Daoy (cell line): ENCODE results near the gene SLC22A2. TPM values are rescaled to one million over a fixed set of nuclear protein-coding genes. Genes with fewer than 3 reads are reported as not detected.

Experiments used
- DNase-seq: peaks from one replicate; pipeline ENCODE4 v3.0.0-alpha.2; 2015; ENCODE audit warnings: low read depth
- total RNA-seq: library from RNA; depleted of rRNA; stranded (reverse); fragments of >200 nt; shearing (Covaris generic); gene quantifications from 2 replicates; pipeline ENCODE4 v1.2.3, GENCODE V29; 2014

The SLC22A2 gene
- total RNA-seq, 1 experiment from 2014 or later = 1.1 TPM

DNA sequence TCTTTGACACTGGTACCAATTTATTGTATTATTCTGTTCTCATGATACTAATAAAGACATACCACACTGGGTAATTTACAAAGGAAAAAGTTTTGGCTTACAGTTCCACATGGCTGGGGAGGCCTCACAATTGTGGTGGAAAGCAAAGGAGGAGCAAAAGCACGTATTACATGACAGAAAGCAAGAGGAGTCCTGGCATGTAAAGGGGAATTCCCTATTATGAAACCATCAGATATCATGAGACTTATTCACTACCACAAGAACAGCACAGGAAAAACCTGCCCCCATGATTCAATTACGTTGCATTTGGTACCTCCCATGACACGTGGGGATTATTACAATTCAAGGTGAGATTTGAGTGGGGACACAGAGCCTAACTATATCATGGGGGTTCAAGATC is 43.4 kb downstream of the SLC22A2 start:
- no peak for DNase-seq

DNA sequence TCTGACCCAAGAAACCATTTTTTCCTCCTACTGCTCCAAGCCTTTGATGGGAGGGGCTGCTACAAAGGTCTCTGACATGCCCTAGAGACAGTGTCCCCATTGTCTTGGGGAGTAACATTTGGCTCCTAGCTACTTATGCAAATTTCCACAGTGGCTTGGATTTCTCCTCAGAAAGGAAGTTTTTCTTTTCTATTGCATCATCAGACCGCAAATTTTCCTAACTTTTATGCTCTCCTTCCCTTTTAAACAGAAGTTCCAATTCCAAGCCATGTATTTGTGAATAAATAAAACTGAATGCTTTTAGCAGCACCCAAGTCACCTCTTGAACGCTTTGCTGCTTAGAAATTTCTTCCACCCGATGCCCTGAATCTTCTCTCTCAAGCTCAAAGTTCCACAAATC is 51.0 kb downstream of the SLC22A2 start:
- no peak for DNase-seq

DNA sequence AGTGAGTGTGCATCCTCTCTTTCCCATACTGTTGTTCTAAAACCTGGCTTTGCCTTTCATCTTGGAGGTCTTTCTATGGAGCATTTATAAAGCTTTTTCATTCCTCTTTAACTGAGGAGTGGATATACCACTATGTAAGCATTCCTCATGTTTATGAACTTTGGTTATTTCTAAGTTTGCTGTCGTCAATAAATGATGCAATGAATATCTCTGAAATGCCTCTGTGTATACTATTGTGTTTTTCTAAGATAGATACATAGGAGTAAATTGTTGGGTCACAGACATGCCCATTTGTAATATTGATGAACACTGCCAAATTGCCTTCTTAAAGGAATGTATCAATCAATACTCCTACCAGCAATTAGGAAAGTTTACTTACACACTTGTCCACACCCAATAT is 53.9 kb downstream of the SLC22A2 start:
- DNase-seq = no peak

DNA sequence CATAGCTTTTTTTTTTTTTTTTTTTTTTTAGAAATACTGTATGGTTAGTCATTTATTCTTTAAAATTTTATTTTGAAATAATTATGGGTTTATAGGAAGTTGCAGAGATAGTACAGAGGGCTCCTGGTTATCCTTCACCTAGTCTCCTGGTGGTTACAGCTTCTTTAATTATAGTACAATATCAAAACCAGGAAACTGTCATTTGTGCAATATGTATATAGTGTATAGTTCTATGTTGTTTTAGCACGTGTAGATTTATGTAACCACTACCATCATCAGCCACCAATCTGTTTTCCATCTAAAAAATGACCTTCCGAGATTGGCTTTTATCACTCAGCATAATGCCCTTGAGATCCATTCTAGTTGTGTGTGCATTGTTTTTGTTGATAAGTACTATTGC is 54.7 kb downstream of the SLC22A2 start:
- DNase-seq = no peak

DNA sequence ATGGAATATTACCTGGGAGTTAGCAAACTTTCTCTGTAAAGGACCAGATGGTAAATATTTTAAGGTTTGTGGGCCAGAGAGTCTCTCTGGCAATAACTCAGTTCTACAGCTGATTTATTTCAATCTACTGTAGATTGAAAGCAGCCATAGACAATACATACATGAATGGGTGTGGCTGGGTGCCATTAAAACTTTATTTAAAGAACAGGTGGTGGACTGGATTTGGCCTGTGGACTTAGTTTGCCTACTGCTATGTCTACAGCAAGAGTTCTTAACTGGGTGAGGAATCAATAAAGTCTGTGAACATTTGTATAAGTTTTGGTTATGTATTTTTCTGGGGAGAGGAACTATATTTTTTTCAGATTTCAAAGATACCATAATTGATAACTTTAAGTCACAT is 55.1 kb downstream of the SLC22A2 start:
- no peak for DNase-seq

DNA sequence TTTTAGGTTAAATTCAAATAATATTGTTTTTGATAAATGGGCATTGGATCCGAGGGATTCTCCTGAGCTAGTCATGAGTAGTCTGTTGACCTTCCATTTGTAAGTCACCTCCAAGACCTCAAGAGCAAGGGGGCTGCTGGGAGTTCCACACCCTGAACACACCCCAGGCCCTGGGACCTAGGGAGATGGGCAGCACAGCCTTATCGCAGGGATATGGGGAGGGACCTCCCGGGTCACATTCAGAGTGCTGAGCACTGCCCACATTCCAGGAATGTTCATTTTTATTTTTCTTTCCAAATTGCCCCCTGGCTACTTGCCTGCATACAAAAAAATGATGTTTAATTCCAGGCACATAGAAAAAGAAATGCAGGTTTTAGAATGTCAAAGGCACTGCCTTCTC is 55.5 kb downstream of the SLC22A2 start:
- no peak for DNase-seq

DNA sequence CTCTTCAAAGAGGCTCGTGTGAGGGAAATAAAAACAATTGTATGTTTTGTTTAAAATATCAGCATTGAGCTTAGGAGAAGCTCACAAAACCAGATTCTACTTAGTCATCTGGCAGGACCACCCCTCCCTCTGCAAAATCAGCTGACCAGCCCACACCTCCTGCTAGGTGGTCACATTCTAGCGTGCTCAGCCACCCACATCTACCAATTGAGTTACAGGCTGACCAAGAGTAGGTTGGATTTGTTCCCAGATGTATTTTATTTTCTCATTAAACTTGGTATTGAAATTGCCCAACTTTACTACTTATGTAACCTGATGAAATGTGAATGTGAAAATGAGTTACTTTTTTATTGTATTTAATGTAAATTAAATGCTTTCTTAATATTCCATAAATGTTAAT is 56.2 kb downstream of the SLC22A2 start:
- DNase-seq = no peak

DNA sequence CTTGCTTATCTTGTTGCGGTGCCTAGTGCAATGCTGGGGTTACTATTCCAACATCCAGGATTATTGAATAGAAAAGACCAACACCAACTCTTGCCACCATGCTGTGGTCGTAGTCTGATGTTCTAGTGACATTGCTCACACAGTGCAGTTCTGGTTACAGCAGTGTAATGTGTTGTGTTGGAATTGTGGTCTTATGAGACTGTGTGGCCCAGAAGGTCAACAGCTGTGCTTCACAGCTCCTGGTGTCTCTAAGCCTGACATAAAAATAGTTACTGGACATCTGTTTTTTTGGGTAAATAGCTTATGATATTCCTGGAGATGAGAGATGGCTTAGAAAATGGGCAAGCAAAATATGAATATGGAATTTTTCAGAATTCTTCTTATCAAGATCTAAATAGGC is 57.6 kb downstream of the SLC22A2 start:
- DNase-seq = no peak

DNA sequence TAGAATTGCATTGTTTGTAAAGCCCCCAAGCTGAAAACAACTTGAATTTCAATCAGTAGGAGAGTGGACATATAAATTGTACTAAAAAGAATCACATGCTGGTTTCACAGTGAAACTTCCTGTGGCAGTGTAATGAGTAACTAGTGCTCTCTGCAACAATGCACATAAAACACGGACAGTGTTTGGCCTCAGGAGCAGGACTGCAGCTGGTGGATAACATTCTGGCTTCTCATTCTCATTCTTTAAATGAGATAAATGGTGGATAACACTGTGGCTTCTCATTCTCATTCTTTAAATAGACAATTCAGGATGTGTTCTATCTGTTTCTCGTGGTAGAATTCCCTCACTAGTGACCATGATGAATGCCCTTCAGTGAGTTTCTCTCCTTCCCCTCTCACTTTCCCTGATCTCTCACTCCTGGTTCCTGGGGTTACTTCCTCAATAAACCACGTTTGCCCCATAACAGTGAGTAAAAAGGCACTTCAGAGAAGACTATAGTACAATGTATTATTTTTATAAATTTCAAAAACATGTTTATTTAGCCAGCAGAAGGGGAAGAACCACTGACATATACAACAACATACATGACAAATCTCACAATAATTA is 59.9 kb downstream of the SLC22A2 start:
- no peak for DNase-seq

DNA sequence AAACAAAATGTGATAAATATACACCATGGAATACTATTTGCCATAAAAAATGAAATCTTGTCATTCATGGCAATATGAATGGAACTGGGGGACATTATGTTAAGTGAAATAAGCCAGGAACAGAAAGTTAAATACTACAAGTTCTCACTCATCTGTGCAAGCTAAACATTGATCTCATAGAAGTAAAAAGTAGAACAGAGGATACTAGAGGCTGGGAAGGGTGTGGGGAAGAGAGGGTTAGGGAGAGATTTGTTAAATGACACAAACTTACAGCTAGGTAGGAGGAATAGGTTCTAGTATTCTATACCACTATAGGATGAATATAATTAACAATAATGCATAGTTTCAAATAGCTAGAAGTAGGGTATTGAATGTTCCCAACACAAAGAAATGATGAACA is 61.0 kb downstream of the SLC22A2 start:
- DNase-seq = no peak

DNA sequence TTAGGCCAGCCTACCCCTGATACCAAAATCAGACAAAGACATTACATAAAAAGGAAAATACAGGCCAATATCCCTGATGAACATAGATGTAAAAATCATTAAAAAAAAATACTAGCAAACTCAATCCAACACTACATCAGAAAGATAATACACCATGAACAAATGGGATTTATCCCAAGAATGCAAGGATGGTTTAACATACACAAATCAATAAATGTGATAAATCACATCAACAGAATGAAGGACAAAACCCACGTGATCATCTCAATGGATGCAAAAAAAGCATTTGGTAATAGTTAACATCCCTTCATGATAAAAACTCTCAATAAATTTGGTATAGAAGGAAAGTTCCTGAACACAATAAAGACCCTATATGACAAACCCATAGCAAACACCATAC is 63.8 kb downstream of the SLC22A2 start:
- DNase-seq = no peak

DNA sequence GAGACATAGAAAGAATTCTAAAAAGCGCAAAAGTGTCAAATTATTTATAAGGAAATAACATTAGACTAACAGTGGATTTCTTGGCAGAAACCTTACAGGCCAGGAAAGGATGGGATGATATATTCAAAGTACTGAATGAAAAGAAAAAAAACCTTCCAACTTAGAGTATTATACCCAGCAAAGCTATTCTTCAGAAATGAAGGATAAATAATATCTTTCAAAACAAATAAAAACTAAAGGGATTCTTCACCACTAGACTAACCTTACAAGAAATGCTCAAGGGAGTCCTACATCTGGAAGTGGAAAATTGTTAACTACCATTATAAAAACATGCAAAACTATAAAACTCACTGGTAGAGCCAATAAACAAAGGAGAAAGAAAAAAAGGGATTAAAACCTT is 65.8 kb downstream of the SLC22A2 start:
- no peak for DNase-seq

DNA sequence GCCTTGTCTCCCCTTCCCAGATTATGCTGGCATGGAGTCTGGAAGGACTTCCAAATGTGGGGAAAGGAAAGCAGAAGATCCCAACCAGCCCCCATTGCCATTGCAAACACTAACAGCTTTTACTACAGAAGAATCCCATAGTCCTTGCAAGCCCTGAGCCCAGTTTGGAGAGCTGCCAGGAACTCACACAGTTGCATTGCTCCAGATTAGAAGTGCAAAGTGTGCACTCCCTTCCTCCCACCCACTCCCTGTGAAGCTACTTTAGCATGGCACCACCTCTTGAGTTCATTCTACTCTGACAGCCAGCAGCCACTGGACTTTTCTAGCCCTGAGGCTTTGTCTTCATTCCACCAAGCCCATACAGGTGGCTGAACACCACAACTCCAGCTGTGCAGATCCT is 67.6 kb downstream of the SLC22A2 start:
- DNase-seq = no peak

DNA sequence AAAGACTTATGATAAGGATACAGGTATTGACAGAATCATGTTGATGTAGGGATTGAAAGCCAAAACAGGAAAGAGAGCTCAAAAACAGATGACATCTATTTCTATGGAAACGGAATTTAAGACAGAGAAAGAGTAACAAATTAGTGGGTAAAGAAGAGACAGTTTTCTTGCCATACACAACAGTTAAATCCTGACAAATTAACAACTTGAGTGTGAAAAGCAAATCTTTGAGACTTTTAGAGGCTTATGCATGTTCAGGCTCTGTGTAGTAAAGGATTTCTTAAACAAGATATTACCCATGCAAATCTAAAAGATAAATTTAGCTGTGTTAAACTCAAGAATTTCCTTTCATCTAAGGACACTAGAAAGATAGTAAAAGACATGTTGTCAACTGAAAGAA is 68.5 kb downstream of the SLC22A2 start:
- no peak for DNase-seq

DNA sequence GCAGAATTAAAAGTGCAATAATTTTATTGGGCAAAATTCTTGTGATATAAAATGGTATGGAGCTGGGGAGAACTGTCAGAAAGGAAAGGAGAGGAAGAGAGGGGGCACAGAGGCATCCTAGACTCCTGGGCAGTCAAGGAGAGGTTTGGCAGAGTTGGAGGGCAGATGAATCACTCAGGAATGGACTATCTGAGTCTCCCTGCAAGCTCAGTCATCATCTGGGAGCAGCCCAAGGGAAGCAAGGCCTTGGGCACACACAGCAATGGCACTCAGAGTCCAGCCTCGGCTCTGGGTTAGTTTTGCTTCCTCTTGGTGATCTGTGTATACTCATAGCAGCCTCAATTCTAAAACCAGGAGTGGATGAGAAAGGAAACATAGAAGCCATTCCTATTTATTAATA is 69.8 kb downstream of the SLC22A2 start:
- peak; percentile 26 for DNase-seq

DNA sequence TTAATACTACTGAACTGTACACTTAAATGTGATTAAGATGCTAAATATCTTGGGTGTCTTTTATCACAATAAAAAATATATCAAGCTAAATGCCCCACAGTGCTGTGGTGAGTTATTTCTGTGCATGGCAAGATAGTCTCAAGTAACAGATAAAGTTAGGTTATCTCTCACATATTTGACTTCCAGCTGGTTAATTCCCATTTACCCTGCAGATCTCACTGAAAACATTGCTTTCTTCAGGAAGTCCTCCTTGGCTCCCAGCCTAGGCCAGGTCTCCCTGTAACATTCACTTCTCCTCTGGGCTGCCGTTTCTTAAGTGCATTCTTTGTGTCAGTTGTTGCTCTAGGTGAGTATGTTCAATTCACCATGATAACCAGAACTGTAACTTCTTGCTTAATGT is 77.9 kb downstream of the SLC22A2 start:
- DNase-seq = no peak

DNA sequence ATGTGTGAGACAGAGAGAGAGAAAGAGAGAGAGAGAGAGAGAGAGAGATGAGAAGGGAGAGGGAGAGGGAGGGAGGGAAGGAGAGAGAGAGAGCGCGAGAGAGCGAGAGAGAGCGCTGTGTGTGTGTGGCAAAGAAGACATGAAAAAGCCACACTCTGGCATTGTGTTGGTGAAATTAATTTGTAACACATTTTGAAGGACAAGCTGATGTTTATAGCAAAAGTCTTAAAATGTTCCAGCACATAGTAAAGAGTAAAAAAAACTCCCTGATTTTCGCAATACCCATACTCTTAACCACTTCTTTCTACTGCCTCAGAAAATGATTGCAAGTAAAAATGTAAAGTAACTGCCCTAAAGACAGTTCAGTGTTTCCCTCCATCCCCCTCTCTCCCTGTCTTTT is 80.3 kb downstream of the SLC22A2 start:
- DNase-seq = no peak

DNA sequence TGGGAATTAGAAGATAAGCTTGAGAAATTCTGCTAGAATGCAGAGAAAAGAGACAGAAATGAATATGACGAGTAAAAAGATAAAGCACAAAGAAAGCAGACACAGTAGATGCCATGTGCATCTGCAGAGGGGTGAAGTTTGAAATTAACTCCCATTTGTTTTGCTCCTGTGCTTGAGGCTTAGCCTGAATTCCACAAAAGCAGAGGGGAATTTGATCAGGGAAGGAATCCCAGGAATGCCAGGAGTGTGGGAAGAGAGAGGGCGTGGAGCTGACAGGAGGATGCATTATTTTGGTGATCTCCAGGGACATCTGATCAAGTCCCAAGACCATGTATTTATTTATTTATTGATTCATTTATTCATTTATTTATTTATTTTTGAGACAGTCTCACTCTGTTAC is 81.4 kb downstream of the SLC22A2 start:
- DNase-seq = no peak

DNA sequence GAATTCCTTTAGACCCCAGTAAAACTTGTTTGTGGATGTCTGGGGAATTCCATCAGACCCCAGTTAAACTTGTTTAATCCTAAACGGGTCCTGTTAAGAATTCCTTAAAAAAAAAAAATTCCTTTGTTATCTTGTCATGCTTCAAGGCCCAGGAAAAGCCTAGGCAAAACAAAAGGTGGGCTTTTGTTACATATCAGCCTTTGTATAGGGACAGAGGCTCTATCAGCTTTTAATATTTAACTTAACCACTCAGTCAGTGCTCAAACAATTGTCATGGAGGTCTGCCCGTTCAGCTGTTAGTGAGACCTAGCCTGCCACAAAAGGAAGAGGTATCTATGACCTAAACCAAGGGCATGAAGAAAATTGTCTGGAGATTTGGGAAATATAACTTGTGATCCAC is 83.9 kb downstream of the SLC22A2 start:
- no peak for DNase-seq

DNA sequence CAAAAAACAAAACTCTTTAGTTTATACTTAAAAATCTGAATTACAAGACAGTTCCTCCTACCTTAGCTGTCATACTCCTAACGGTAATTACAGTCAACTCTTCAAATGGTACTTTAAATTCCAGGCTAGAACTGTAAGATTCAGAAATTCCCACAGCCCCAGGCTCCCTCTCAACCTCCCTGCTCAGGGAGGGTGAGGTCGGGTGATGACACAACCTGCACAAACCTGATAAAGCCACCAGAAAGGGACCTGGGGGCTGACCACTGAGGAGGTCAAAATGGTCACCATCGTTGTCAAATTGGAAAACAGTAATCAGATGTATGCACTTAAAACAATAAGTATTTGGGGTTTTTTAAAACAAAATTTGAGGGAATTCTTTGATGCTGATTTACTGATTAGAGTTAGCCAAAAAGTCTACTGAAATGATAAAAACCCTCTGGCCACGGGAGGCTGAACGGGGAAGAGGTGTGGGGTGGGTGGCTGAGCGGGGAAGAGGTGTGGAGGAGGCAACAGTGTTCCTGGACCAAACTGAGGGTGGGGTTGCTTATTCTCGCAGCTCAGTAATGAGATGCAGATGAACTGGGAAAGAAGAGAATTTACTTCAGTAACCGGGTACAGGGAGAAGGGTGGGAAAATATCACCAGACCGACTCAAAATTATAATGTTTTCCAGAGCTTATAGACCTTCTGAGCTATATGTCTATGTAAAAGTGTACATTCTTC is 84.7 kb downstream of the SLC22A2 start:
- no peak for DNase-seq

DNA sequence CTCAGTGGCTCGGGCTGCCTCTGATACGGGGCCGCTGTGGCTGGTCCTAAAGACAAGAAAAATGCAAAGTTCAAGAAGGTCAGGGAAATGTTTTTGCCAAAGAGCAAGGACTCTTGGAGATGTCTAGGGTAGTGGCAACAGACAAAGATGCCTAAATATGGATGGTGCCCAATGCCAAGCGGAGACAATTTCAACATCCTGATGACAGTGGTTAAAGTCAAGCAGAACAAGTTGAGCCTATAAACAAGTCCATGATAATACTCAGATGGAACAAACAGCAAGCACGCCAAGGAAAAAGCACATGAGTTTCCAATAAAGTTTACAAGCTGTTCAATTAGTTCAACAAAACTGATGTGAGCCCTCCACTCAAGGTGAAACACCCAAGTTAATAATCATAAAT is 85.9 kb downstream of the SLC22A2 start:
- no peak for DNase-seq

DNA sequence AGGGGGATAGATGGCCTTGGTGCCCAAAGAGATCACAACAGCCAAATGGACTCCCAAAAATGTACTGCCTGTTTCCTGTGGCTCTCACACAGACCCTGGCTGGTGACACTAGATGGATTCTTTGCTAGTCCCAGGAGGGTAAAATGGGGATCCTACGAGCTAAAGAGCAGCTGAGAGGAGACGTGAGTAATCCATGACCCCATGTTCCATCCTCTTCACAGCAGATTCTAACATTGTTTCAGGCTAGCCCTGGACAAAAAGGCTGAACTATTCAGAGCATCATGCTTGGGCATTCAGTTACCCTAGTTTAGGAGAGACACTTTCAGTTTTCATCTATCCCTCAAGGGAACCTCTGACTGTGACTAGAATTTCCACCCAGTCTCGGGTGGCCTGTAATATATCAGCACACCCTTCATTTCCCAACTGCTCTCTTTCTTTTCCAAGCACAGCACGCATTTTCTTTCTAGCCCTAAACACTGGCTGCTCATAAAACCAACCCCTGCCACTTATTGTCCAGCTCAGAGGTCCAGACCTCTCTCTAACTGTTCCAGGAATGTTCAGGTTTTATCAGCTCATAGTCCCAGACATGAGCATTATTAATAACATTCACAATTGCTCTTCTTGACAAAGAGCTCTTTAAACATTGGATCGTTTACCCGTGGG is 88.5 kb downstream of the SLC22A2 start:
- no peak for DNase-seq

DNA sequence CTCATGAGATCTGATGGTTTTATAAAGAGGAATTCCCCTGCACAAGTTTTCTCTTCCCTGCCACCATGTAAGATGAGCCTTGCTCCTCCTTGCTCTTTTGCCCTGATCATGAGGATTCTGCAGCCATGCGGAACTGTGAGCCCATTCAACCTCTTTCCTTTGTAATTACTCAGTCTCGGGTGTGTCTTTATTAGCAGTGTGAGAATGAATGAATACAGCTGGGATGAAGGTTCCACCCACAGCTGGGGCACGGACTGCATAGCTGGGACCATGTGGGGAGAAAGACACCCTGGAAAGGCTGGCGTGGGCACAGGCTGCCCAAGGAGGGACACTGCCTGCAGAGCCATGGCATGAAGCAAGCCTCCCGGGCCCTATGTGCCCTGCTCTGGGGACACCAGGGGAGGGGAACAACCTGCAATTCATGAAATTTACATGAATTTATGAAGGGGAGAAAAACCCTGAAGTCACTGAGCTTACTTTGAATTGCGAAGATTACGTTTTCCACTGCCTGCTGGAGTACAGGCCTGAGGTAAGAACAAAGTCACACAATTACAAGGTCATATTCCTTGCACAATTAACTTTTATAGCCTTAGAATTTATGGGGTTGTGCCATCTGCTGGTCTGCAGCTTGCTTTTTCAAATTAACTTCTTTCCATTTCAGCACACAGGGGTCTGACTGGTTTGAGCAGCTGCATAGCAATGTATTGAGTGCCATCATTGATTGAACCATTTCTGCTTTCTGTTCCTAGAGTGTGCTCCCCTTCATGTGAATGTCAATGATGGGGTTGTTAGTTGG is 90.8 kb downstream of the SLC22A2 start:
- DNase-seq = no peak
